ENCODE measurements around the gene CLMN. TPM values are rescaled to one million over a fixed set of nuclear protein-coding genes. Genes with fewer than 3 reads are reported as not detected.

The CLMN gene
- total and polyA plus RNA-seq, 4 donors, result 4.5 to 33.5 (median 11.7) TPM

- ATAC-seq (ENCODE audit: insufficient read depth, low FRiP score), result no peak
- no peak for DNase-seq
- TF ChIP-seq CTCF (IDR thresholded peaks at IDR 0.05; ENCODE audit: control extremely low read depth, extremely low read depth), result no peak
- Histone ChIP-seq H3K9ac (ENCODE audit: insufficient read depth in 1 of 2, low read length in 2 of 2) (no peak overlapping the region), H3K4me1 (ENCODE audit: control insufficient read depth in 5 of 5, insufficient read depth in 5 of 5, low read length in 5 of 5) (peaks cover 0 to 18% (median 8%) of the 10 kb centered on the region in 5 donors), H3K9me3 (ENCODE audit: control insufficient read depth in 4 of 4, insufficient read depth in 3 of 4, low read length in 3 of 4) (peaks cover 0 to 6% (median 0%) of the 10 kb centered on the region in 4 donors), H3K27me3 (ENCODE audit: control insufficient read depth in 3 of 3, insufficient read depth in 3 of 3, low read length in 2 of 3) (no peaks in the 10 kb centered on the region), H3K27ac (ENCODE audit: low read depth in 1 of 2, low read length in 1 of 2) (no peak overlapping the region), H3K36me3 (ENCODE audit: control insufficient read depth in 4 of 4, insufficient read depth in 4 of 4, low read length in 4 of 4) (no peaks in the 10 kb centered on the region), H3K4me3 (no peak overlapping the region)
- WGBS, 2 donors, result 61 to 71% methylated on average over 10 of the region's 10 CpGs
Measured at GRCh38 chr14:95146079-95146771, 173.5 kb downstream of the CLMN start.

GRCh38 chr14:95144849-95145248 lies 174.9 kb downstream of the CLMN start:
- Histone ChIP-seq H3K36me3 (ENCODE audit: control insufficient read depth in 4 of 4, insufficient read depth in 4 of 4, low read length in 4 of 4) (no peaks in the 10 kb centered on the region), H3K9me3 (ENCODE audit: control insufficient read depth in 4 of 4, insufficient read depth in 3 of 4, low read length in 3 of 4) (peaks cover 0 to 6% (median 0%) of the 10 kb centered on the region in 4 donors), H3K27ac (ENCODE audit: low read depth in 1 of 2, low read length in 1 of 2) (no peak overlapping the region), H3K9ac (ENCODE audit: insufficient read depth in 1 of 2, low read length in 2 of 2) (no peak overlapping the region), H3K4me1 (ENCODE audit: control insufficient read depth in 5 of 5, insufficient read depth in 5 of 5, low read length in 5 of 5) (peaks cover 0 to 15% (median 8%) of the 10 kb centered on the region in 5 donors), H3K27me3 (ENCODE audit: control insufficient read depth in 3 of 3, insufficient read depth in 3 of 3, low read length in 2 of 3) (no peaks in the 10 kb centered on the region), H3K4me3 (no peak overlapping the region)
- 81 to 93% methylated on average over 2 of the region's 2 CpGs for WGBS, 2 donors
- DNase-seq (no peak), ATAC-seq (ENCODE audit: insufficient read depth, low FRiP score) (no peak)
- no peak for TF ChIP-seq CTCF (IDR thresholded peaks at IDR 0.05; ENCODE audit: control extremely low read depth, extremely low read depth)

- Histone ChIP-seq H3K4me1 (ENCODE audit: control insufficient read depth in 5 of 5, insufficient read depth in 5 of 5, low read length in 5 of 5) (peaks cover 0 to 19% (median 5%) of the 10 kb centered on the region in 5 donors), H3K9ac (ENCODE audit: insufficient read depth in 1 of 2, low read length in 2 of 2) (no peak overlapping the region), H3K27me3 (ENCODE audit: control insufficient read depth in 3 of 3, insufficient read depth in 3 of 3, low read length in 2 of 3) (no peaks in the 10 kb centered on the region), H3K9me3 (ENCODE audit: control insufficient read depth in 4 of 4, insufficient read depth in 3 of 4, low read length in 3 of 4) (peaks cover 0 to 6% (median 0%) of the 10 kb centered on the region in 4 donors), H3K27ac (ENCODE audit: low read depth in 1 of 2, low read length in 1 of 2) (peak overlapping the region; percentile 67 to 77), H3K36me3 (ENCODE audit: control insufficient read depth in 4 of 4, insufficient read depth in 4 of 4, low read length in 4 of 4) (peaks cover 0 to 3% (median 0%) of the 10 kb centered on the region in 4 donors), H3K4me3 (no peak overlapping the region)
- TF ChIP-seq CTCF (IDR thresholded peaks at IDR 0.05; ENCODE audit: control extremely low read depth, extremely low read depth), result no peak
- peak in 2 of 3 donors; percentile 66 to 75 for DNase-seq
- WGBS, 2 donors, result 43 to 48% methylated on average over 4 of the region's 4 CpGs
- ATAC-seq (ENCODE audit: insufficient read depth, low FRiP score), result no peak
Measured at GRCh38 chr14:95143808-95144620, 175.7 kb downstream of the CLMN start.

All from lung (tissue), 12 donors.